Umbilical cord (tissue), 2 donors: ENCODE data around the gene PALLD. TPM values are rescaled to one million over a fixed set of nuclear protein-coding genes. Genes with fewer than 3 reads are reported as not detected.
A peak's percentile ranks its signal among the peaks of the same experiment; 100 is the strongest.

Experiments used
- DNase-seq: peaks from one replicate; pipeline ENCODE4 v3.0.0-alpha.2; 2015; ENCODE audit warnings: low spot score
- total RNA-seq: library from RNA; depleted of rRNA; stranded (reverse); fragments of >200 nt; gene quantifications from one replicate; pipeline ENCODE4 v1.2.3, GENCODE V29; 2014; ENCODE audit warnings: low replicate concordance; ENCODE audit not compliant: insufficient read depth

PALLD gene
- total RNA-seq, 1 donor from 2014 or later: 441 TPM

GRCh38 chr4:168558599-168558998 lies 61.7 kb downstream of the PALLD start:
- DNase-seq: peak; percentile 52

DNA sequence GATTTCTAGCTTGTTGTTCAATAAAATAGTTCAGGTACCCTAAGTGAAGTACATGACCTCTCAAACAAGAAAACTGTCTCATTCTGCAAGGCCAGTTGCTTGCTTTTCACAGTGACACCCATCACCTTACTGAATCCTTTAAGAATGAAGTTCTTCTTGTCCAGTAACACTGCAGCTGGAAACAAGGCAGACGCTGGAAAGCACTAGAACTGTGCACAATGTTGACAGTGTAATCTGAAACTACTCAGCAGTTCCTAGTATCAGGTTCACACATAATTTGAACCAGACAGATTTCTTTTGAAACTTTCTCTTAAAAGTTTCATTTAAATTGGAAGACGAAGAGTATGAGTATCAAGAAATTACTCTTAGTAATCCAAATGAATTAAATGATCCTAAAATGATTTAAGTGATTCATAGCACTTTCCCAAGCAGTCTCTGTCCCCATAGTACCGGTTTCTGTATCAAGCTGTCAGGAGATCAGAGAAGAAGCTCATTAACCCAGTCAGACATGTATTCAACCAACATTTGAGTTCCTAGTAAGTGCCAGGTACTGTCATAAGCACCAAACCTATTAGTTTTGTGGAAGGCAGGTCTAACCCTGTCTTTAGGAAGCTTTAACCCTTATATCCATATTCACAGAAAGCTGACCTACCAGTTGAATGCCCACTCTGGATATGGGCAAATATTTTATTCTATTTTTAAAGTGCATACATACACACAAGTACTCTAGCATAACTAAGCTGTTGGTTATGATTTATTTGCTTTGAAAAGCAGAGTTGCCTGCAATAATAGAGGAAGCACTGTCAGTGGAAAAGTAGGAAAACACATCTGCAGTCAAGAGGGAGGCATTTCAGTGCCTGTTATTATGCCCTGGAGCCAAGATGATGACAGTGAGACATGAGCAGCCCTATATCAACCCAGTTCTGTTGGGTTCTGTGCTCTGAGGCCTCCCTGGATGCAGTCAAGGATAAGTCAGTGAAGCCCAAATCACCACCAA lies 63.6 kb downstream of the PALLD start:
- peak; percentile 76 for DNase-seq

- peak; percentile 62 for DNase-seq
Observed at GRCh38 chr4:168562041-168562571, 65.3 kb downstream of the PALLD start.

GRCh38 chr4:168564023-168564422 lies 67.2 kb downstream of the PALLD start:
- no peak for DNase-seq

GRCh38 chr4:168565130-168565529 lies 68.3 kb downstream of the PALLD start:
- DNase-seq: no peak

DNA sequence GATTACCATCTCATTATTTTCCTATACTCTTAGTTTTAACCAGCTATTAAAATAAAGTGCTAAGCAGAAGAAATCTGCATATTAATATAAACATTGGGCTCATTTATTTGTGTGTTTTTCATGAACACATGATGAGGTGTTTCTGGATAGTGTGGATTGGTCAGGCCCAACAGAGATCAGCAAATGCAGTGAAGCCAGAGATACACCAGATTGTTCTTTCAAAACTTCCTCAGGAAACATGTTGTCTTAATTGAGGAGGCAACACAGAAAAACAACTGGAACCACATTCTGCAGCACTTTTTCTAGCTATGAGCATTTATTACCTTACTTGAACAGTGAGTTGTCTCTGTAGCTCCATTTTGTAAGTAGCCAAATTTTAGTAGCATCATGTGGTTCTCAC lies 69.9 kb downstream of the PALLD start:
- no peak for DNase-seq

GRCh38 chr4:168569066-168569930 lies 72.4 kb downstream of the PALLD start:
- peak; percentile 67 for DNase-seq

GRCh38 chr4:168569931-168570276 lies 73.1 kb downstream of the PALLD start:
- no peak for DNase-seq

DNA sequence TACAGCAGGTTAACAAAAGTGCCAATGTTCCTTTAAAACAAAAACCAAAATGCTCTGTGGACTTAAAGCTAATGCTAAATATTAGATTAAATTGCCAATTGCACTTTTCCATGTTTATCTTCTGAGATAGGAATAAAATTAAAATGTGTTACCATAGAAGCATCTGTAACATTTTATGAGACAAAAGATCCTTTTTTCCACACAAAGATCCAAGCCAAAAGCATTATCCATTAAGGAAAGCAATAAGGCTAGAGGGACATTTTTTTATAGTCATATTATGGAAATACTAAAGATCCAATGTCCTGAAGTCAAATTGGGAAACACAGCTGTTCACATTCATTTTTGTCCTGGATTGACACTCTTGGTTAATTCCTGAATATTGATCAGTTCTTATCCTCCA lies 73.6 kb downstream of the PALLD start:
- no peak for DNase-seq

DNA sequence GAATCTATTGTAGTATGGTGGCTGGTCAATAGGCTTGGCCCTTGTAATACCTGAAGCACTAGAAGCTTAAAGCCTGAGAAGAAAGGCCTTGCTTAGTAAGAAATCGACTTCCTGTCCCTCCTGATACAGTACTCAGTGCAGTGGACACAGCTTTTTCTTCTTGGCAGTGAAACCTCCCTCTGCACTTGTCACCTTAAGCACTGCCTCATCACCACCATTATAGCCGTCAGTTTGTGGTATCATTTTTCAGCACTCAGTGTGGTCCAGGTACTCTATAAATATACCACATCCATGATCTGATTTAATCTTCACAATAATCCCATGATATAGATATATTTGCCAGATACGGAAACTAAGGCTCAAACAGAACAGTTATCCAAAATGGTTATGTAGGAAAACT lies 75.2 kb downstream of the PALLD start:
- DNase-seq: no peak

DNA sequence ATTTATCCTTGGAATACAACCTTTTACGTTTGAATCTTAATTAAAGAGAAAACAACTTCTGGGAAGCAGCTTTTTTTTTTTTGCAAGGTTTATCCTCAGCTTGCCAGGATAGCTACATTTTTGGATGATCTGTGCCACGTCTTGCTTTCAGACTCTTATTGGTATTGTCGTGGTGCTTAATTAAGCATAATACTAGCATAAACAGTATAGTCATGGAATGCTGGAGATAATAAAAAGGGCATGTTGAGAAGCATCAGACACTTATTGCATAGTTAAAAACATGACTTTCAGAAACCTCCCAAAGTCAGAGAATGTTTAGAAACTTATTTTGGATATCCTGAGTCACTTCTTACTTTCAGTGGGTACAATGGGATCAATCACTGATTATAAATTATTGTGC lies 77.0 kb downstream of the PALLD start:
- DNase-seq: no peak

- no peak for DNase-seq
Observed at GRCh38 chr4:168574581-168575295, 77.9 kb downstream of the PALLD start.

DNA sequence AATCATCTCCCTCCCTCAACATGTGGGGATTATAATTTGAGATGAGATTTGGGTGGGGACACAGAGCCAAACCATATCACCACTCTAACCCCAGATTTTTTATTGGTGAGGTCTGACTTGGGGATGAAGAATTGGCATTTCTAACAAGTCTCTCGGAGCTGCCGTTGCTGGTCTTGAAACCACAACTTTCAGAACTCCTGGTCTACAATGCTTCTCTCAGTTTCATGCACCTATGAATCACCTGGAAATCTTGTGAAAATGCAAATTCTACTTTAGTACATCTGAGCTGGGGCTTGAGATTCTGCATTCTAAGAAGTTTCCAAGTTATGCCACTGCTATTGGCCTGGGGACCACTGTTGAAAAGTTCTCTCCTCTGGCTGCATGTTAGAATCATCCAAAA lies 78.6 kb downstream of the PALLD start:
- DNase-seq: no peak

DNA sequence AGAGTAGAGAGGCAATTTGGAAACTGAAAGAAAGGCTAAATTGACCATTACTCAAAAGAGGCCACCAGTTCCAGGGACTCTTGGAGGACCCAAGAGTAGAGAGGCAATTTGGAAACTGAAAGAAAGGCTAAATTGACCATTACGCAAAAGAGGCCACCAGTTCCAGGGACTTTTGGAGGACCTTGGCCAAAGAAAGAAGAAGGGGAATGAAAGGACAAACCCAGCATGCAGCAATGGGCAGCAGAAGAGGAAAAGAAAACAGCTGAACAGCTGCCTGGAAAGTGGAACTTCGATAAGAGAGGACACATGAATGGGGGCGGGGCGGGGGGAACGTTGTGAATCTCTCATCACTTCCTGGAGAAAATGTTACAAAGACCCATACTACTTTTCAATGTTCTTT lies 80.8 kb downstream of the PALLD start:
- DNase-seq: no peak

GRCh38 chr4:168580228-168580627 lies 83.4 kb downstream of the PALLD start:
- DNase-seq: no peak

DNA sequence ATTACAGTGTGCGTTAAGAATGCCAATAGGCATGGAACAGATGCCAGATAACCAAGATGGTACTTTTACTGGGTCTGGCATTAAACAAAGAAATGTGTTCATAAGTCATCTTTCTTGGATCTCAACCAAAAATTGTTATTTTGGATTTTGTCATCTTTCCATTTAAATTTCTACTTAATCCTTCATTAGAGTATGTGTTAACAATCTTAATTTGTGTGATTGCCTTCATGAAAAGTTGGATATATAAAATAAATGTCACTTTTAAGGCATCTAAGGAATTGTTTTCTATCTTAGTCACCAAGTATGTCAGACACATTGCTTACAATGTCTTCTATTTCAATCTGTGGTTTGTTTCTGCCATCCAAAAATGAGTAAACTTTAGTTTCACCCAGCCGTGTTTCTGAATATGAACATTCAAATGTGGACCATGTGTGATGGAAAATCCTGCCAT lies 87.5 kb downstream of the PALLD start:
- no peak for DNase-seq

GRCh38 chr4:168585168-168586091 lies 88.6 kb downstream of the PALLD start:
- peak; percentile 86 for DNase-seq

- DNase-seq: no peak
Observed at GRCh38 chr4:168586926-168587325, 90.1 kb downstream of the PALLD start.

DNA sequence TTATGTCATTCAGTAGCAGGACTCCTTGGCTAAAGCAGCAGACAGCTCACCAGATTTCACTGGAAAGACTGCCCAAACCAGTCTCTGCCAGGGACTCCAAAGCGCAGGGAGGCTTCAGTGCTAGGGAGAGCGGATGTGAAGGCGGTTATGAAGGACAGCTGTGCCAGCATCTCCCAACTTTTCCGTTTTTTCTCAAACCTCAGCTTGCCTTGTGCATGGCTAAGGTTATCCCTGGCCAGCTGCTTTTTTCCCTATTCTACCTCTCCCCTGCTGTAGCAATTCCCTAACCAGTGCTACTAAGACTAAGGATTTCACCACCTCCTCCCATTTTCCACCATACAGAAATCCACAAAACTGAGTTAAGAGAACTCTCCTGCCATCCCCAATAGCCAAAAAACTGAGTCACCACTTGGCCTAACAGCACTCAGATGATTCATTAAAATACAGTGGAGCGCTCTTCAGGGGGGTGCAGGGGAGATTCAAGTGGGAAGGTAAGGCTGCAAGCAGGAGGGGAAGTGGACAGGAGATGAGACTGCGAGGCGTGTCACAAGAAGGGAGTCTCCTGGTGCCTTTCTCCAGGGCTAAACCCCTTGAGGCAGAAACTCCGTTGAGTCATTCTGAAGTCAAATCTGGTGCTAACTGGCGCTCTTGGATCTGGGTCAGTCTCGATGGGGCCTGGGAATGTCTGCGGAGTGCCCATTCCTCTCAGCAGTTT lies 90.7 kb downstream of the PALLD start:
- peak; percentile 65 for DNase-seq
